Glutamatergic neuron (in vitro differentiated cells): Measurements from ENCODE around the gene TPRN. TPM values are rescaled to one million over a fixed set of nuclear protein-coding genes. Genes with fewer than 3 reads are reported as not detected.

Source experiments
- DNase-seq: peaks from one replicate; pipeline ENCODE4 v3.0.0; 2022
- H3K27ac Mint-ChIP-seq: one replicate; pipeline ENCODE4 v1.8.0; 2020; ENCODE audit warnings: mild to moderate bottlenecking, mixed read lengths, inconsistent platforms; ENCODE audit not compliant: unreplicated experiment
- H3K27me3 Mint-ChIP-seq: one replicate; pipeline ENCODE4 v1.8.0; 2020; ENCODE audit warnings: mild to moderate bottlenecking, moderate library complexity, mixed read lengths, inconsistent platforms; ENCODE audit not compliant: unreplicated experiment
- H3K36me3 Mint-ChIP-seq: one replicate; pipeline ENCODE4 v1.8.0; 2020; ENCODE audit warnings: mild to moderate bottlenecking, mixed read lengths, inconsistent platforms; ENCODE audit not compliant: unreplicated experiment
- H3K4me1 Mint-ChIP-seq: one replicate; pipeline ENCODE4 v1.8.0; 2020; ENCODE audit warnings: mild to moderate bottlenecking, low read depth, mixed read lengths, inconsistent platforms; ENCODE audit not compliant: unreplicated experiment
- H3K4me3 Mint-ChIP-seq: one replicate; pipeline ENCODE4 v1.8.0; 2020; ENCODE audit warnings: mild to moderate bottlenecking, mixed read lengths, inconsistent platforms; ENCODE audit not compliant: unreplicated experiment
- H3K9me3 Mint-ChIP-seq: one replicate; pipeline ENCODE4 v1.8.0; 2020; ENCODE audit warnings: mild to moderate bottlenecking, moderate library complexity, mixed read lengths, inconsistent platforms; ENCODE audit not compliant: unreplicated experiment
- CTCF ChIP-seq: fragments of 200-600 bp; sonication (generic); IDR thresholded peaks from one replicate; pipeline ENCODE4 v1.5.0; 2021; ENCODE audit not compliant: partially characterized antibody, unreplicated experiment
- total RNA-seq: library from RNA; stranded (reverse); fragmentation: NEBNext Ultra II Directional; extraction: Animal tissue kit (Norgen Biotek cat#: 25700); gene quantifications from one replicate; pipeline ENCODE4 v1.2.1, GENCODE V29; 2021; ENCODE audit not compliant: unreplicated experiment

Gene TPRN
- total RNA-seq, 1 donor from 2014 or later: 9.6 TPM

DNA sequence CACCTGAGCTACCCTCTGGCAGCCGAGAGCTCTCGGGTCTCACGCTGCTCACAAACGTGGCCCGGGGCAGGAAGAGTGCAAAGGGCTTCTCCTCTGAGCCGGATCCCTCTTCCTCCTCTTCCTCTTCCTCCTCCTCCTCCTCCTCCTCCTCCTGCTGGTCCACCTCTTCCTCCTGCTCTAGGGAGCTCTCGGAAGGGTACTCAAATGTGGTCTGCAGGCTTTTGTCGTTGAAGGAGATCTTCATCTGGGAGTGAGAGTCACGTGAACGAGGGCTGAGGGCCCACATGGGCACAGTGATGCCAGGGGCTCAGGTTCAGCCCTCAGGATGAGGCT is 8.1 kb downstream of the TPRN start:
- no peak for DNase-seq
- no peak overlapping the region for H3K4me3 Mint-ChIP-seq
- no peaks in the 10 kb centered on the region for H3K36me3 Mint-ChIP-seq
- H3K27me3 Mint-ChIP-seq: peaks cover 2% of the 10 kb centered on the region
- H3K4me1 Mint-ChIP-seq: peaks cover 4% of the 10 kb centered on the region
- peaks cover 8% of the 10 kb centered on the region for H3K9me3 Mint-ChIP-seq
- H3K27ac Mint-ChIP-seq: no peak overlapping the region
- TF ChIP-seq CTCF: no peak

DNA sequence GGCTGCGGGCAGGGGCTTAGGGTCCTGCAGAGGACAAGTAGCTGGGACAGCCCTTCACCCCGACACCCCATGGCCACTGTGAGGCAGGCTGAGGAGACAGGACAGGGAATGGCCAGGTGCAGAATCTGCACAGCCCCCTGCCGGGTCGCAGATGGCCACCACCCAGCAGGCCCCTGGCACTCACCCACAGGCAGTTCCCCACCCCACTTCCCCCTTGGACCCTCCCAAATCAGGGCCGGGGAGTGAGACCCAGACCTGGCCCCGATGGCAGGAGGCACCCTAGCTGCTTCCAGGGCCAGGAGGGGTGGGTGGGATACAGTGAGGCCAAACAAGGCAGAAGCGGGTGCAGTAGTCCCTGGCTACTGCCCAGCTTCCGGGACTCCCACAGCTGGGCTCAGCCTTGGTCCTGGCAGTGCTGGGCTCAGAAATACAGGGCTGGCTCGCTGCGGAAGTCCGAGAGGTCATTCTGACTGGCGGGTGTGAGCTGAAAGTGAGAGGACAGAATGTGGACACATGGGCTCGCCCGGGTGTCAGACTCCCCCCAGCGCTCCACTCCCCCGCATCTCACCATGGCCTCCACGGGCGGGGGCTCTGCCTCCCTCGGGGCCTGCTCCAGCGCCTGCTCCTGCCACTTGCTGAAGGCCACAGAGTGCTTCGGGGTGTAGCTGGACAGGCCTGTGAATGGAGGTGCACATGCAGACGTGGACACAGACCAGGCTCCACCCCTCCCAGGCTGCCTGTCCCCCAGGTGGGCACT is 8.7 kb downstream of the TPRN start:
- H3K9me3 Mint-ChIP-seq: peaks cover 10% of the 10 kb centered on the region
- H3K27me3 Mint-ChIP-seq: peaks cover 2% of the 10 kb centered on the region
- no peak for TF ChIP-seq CTCF
- H3K4me3 Mint-ChIP-seq: no peak overlapping the region
- DNase-seq: no peak
- H3K27ac Mint-ChIP-seq: no peak overlapping the region
- H3K4me1 Mint-ChIP-seq: peaks cover 4% of the 10 kb centered on the region
- no peaks in the 10 kb centered on the region for H3K36me3 Mint-ChIP-seq

GRCh38 chr9:137191245-137191644 is 9.3 kb downstream of the TPRN start:
- no peak overlapping the region for H3K27ac Mint-ChIP-seq
- H3K4me1 Mint-ChIP-seq: peaks cover 4% of the 10 kb centered on the region

DNA sequence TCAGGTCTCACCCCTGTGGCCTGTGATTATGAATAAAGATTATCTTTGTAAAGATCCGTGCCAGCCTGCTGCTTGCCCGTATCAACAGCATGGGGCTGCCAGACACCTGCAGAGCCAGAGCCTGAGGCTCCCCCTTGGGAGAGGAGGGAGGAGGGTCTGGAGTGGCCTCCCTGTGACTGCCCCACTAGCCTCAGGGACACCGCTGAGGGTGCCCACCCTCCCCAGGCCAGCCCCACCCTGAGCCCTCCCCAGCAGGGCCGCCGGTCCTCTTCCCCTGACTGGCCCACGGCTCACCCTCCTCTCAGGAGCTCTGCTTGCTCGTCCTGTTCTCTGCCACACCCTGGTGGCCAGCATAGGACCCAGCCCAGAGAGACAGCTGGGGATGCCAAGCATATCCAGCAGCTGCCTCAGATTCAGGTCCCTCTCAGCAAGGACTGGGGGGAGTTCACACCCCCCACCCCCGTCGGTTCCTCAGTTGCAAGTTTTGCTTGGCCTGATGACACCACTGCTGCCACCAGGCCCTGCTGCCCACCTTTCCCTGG is 10.2 kb downstream of the TPRN start:
- no peaks in the 10 kb centered on the region for H3K36me3 Mint-ChIP-seq
- H3K27me3 Mint-ChIP-seq: peaks cover 2% of the 10 kb centered on the region
- DNase-seq: no peak
- H3K4me3 Mint-ChIP-seq: peak overlapping the region; percentile 59
- peaks cover 10% of the 10 kb centered on the region for H3K9me3 Mint-ChIP-seq
- peaks cover 4% of the 10 kb centered on the region for H3K4me1 Mint-ChIP-seq
- no peak for TF ChIP-seq CTCF
- no peak overlapping the region for H3K27ac Mint-ChIP-seq

More at GRCh38 chr9:137191245-137191644, 9.3 kb downstream of the TPRN start:
- peaks cover 2% of the 10 kb centered on the region for H3K27me3 Mint-ChIP-seq
- DNase-seq: no peak
- no peak overlapping the region for H3K4me3 Mint-ChIP-seq
- no peak for TF ChIP-seq CTCF
- H3K9me3 Mint-ChIP-seq: peaks cover 10% of the 10 kb centered on the region
- H3K36me3 Mint-ChIP-seq: no peaks in the 10 kb centered on the region
